WTC11 (cell line): ENCODE measurements around the gene KDM5A. TPM values are rescaled to one million over a fixed set of nuclear protein-coding genes. Genes with fewer than 3 reads are reported as not detected.

Experiments used
- ATAC-seq: fragments of 200-7000 bp; cut with Tn5 transposase; 2 replicates; pipeline ENCODE4 v1.10.0; 2021; ENCODE audit warnings: mild to moderate bottlenecking, moderate library complexity
- CTCF ChIA-PET: fragments of 300-600 bp; sonication (Branson Sonifier 250); formaldehyde crosslinking; loops from one replicate; lab custom pipeline; 2021; ENCODE audit warnings: antibody characterized with exemption; lab: Charles Lee
- POLR2A ChIA-PET: fragments of 350-600 bp; sonication (Branson Sonifier 250); formaldehyde crosslinking; loops from one replicate; lab custom pipeline; 2021; ENCODE audit warnings: antibody characterized with exemption; lab: Charles Lee
- DNase-seq: peaks from one replicate; pipeline ENCODE4 v3.0.0; 2021; ENCODE audit warnings: low spot score
- H3K27ac Mint-ChIP-seq: 2 replicates; pipeline ENCODE4 v1.8.0; 2021; ENCODE audit warnings: mixed read lengths
- H3K27me3 Mint-ChIP-seq: 2 replicates; pipeline ENCODE4 v1.8.0; 2021; ENCODE audit warnings: low read depth, mild to moderate bottlenecking, moderate library complexity, mixed read lengths
- H3K36me3 Mint-ChIP-seq: 2 replicates; pipeline ENCODE4 v1.8.0; 2021; ENCODE audit warnings: mixed read lengths
- H3K4me1 Mint-ChIP-seq: 2 replicates; pipeline ENCODE4 v1.8.0; 2022; ENCODE audit warnings: mixed read lengths
- H3K4me3 Mint-ChIP-seq: 2 replicates; pipeline ENCODE4 v1.8.0; 2021; ENCODE audit warnings: mild to moderate bottlenecking, moderate library complexity, mixed read lengths
- H3K9me3 Mint-ChIP-seq: 2 replicates; pipeline ENCODE4 v1.8.0; 2021; ENCODE audit warnings: mixed read lengths
- CDX4 ChIP-seq: fragments of 250-450 bp; sonication (Bioruptor Pico); IDR thresholded peaks from 2 replicates; pipeline ENCODE4 v1.9.0; 2021; ENCODE audit warnings: moderate library complexity, mild to moderate bottlenecking, inconsistent platforms, borderline replicate concordance
- CTCF ChIP-seq: fragments of 200-600 bp; IDR thresholded peaks from 2 replicates; pipeline ENCODE4 v1.8.0; 2022; ENCODE audit warnings: antibody characterized with exemption
- FOXK1 ChIP-seq: sonication (generic); formaldehyde crosslinking; IDR thresholded peaks from 2 replicates; pipeline ENCODE4 v1.8.0; 2022; ENCODE audit warnings: mild to moderate bottlenecking, moderate library complexity, missing genetic modification reagents
- HMGA2 ChIP-seq: fragments of 250-450 bp; sonication (Bioruptor Pico); IDR thresholded peaks from 2 replicates; pipeline ENCODE4 v1.4.0; 2021; ENCODE audit warnings: mild to moderate bottlenecking, moderate library complexity
- JUN ChIP-seq: sonication (generic); formaldehyde crosslinking; IDR thresholded peaks from 2 replicates; pipeline ENCODE4 v1.8.0; 2023; ENCODE audit warnings: mild to moderate bottlenecking, missing genetic modification reagents
- MXD4 ChIP-seq: fragments of 250-450 bp; sonication (Bioruptor Pico); IDR thresholded peaks from 2 replicates; pipeline ENCODE4 v1.8.0; 2021; ENCODE audit warnings: mild to moderate bottlenecking, moderate library complexity, borderline replicate concordance
- RORB ChIP-seq: fragments of 250-450 bp; sonication (Bioruptor Pico); IDR thresholded peaks from 2 replicates; pipeline ENCODE4 v1.9.0; 2021; ENCODE audit warnings: mild to moderate bottlenecking
- SMAD3 ChIP-seq: sonication (generic); formaldehyde crosslinking; IDR thresholded peaks from 2 replicates; pipeline ENCODE4 v1.8.0; 2022; ENCODE audit warnings: missing genetic modification reagents, mild to moderate bottlenecking, borderline replicate concordance
- SMAD4 ChIP-seq: sonication (generic); formaldehyde crosslinking; IDR thresholded peaks from 2 replicates; pipeline ENCODE4 v1.8.0; 2022; ENCODE audit warnings: mild to moderate bottlenecking, missing genetic modification reagents
- SOX15 ChIP-seq: fragments of 250-450 bp; sonication (Bioruptor Pico); IDR thresholded peaks from 2 replicates; pipeline ENCODE4 v1.9.0; 2021; ENCODE audit warnings: mild to moderate bottlenecking
- STAT6 ChIP-seq: sonication (generic); formaldehyde crosslinking; conservative IDR thresholded peaks from 2 replicates; pipeline ENCODE4 v1.8.1; 2023; ENCODE audit warnings: mild to moderate bottlenecking, low read depth, missing genetic modification reagents, moderate library complexity
- TEAD4 ChIP-seq: sonication (generic); formaldehyde crosslinking; IDR thresholded peaks from 2 replicates; pipeline ENCODE4 v1.8.0; 2022; ENCODE audit warnings: mild to moderate bottlenecking, missing genetic modification reagents
- ZBTB21 ChIP-seq: sonication (generic); formaldehyde crosslinking; IDR thresholded peaks from 2 replicates; pipeline ENCODE4 v1.8.1; 2023; ENCODE audit warnings: mild to moderate bottlenecking, missing genetic modification reagents, borderline replicate concordance
- ZNF138 ChIP-seq: sonication (generic); formaldehyde crosslinking; conservative IDR thresholded peaks from 2 replicates; pipeline ENCODE4 v1.8.1; 2022; ENCODE audit warnings: mild to moderate bottlenecking, moderate library complexity, missing genetic modification reagents
- ZNF317 ChIP-seq: sonication (generic); formaldehyde crosslinking; IDR thresholded peaks from 2 replicates; pipeline ENCODE4 v1.8.1; 2023; ENCODE audit warnings: low read depth, mild to moderate bottlenecking, moderate library complexity, missing genetic modification reagents, borderline replicate concordance
- total RNA-seq: library from RNA; stranded (reverse); gene quantifications from 3 replicates; pipeline ENCODE4 v1.2.3, GENCODE V29; 2021
- TF ChIP-seq, protein P1 (sequence below): fragments of 250-450 bp; sonication (Bioruptor Pico); IDR thresholded peaks from 2 replicates; pipeline ENCODE4 v1.8.0; 2021; ENCODE audit warnings: mild to moderate bottlenecking
- TF ChIP-seq, protein P2 (sequence below): sonication (generic); formaldehyde crosslinking; IDR thresholded peaks from 2 replicates; pipeline ENCODE4 v1.8.0; 2023; ENCODE audit warnings: mild to moderate bottlenecking, missing genetic modification reagents
- TF ChIP-seq, protein P3 (sequence below): sonication (generic); formaldehyde crosslinking; IDR thresholded peaks from 2 replicates; pipeline ENCODE4 v1.8.0; 2022; ENCODE audit warnings: mild to moderate bottlenecking, missing genetic modification reagents

The KDM5A gene
- total RNA-seq, 1 experiment from 2014 or later = 57.6 TPM

GRCh38 chr12:332581-333205 is 56.4 kb downstream of the KDM5A start:
- Mint-ChIP-seq H3K4me1 (no peaks in the 10 kb centered on the region), H3K9me3 (no peaks in the 10 kb centered on the region), H3K36me3 (peaks cover 35% of the 10 kb centered on the region), H3K27me3 (no peaks in the 10 kb centered on the region), H3K4me3 (no peak overlapping the region), H3K27ac (no peak overlapping the region)
- DNase-seq (no peak), ATAC-seq (no peak)
- ChIA-PET POLR2A (no interaction called here), CTCF (no interaction called here)
- no peak for TF ChIP-seq SMAD3 (CRISPR knock-in tag)

DNA sequence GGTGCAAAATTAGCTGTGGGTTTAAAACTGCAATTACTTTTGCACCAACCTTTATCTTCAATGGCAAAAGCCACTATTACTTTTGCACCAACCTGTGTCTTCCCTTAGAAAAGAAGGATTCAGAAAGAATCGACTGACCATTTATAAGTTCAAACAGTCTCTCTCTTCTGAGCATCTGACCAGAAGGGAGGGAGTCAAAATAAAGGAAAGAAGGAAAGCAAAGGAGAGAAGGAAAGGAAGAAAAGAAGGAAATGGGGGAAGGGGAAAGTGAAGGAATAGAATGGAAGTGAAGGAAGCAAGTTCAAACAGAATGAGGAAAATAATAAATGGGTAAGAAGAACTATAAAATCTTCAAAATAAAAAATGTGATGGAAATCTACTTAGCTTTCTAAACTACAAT is 57.8 kb downstream of the KDM5A start:
- POLR2A ChIA-PET = no interaction called here
- Mint-ChIP-seq H3K27ac (no peak overlapping the region), H3K4me3 (no peak overlapping the region), H3K36me3 (peaks cover 36% of the 10 kb centered on the region), H3K4me1 (no peaks in the 10 kb centered on the region), H3K27me3 (no peaks in the 10 kb centered on the region), H3K9me3 (no peaks in the 10 kb centered on the region)
- CTCF ChIA-PET = no interaction called here
- ATAC-seq (no peak), DNase-seq (no peak)
- TF ChIP-seq ZBTB21 (CRISPR knock-in tag) (no peak), ZNF138 (no peak), FOXK1 (CRISPR knock-in tag) (no peak), TEAD4 (no peak), JUN (no peak), RORB (CRISPR knock-in tag) (no peak)

- POLR2A ChIA-PET = no interaction called here
- no peak for DNase-seq
- peaks cover 41% of the 10 kb centered on the region for H3K36me3 Mint-ChIP-seq
- TF ChIP-seq, protein P1, sequence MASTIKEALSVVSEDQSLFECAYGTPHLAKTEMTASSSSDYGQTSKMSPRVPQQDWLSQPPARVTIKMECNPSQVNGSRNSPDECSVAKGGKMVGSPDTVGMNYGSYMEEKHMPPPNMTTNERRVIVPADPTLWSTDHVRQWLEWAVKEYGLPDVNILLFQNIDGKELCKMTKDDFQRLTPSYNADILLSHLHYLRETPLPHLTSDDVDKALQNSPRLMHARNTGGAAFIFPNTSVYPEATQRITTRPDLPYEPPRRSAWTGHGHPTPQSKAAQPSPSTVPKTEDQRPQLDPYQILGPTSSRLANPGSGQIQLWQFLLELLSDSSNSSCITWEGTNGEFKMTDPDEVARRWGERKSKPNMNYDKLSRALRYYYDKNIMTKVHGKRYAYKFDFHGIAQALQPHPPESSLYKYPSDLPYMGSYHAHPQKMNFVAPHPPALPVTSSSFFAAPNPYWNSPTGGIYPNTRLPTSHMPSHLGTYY (CRISPR knock-in tag) = no peak
- no peak for TF ChIP-seq CDX4 (CRISPR knock-in tag)
- TF ChIP-seq MXD4 (CRISPR knock-in tag) = no peak
- TF ChIP-seq, protein P2, sequence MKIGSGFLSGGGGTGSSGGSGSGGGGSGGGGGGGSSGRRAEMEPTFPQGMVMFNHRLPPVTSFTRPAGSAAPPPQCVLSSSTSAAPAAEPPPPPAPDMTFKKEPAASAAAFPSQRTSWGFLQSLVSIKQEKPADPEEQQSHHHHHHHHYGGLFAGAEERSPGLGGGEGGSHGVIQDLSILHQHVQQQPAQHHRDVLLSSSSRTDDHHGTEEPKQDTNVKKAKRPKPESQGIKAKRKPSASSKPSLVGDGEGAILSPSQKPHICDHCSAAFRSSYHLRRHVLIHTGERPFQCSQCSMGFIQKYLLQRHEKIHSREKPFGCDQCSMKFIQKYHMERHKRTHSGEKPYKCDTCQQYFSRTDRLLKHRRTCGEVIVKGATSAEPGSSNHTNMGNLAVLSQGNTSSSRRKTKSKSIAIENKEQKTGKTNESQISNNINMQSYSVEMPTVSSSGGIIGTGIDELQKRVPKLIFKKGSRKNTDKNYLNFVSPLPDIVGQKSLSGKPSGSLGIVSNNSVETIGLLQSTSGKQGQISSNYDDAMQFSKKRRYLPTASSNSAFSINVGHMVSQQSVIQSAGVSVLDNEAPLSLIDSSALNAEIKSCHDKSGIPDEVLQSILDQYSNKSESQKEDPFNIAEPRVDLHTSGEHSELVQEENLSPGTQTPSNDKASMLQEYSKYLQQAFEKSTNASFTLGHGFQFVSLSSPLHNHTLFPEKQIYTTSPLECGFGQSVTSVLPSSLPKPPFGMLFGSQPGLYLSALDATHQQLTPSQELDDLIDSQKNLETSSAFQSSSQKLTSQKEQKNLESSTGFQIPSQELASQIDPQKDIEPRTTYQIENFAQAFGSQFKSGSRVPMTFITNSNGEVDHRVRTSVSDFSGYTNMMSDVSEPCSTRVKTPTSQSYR (CRISPR knock-in tag) = no peak
- no peak for TF ChIP-seq CTCF
- no peak for TF ChIP-seq SMAD3 (CRISPR knock-in tag)
- no peak for TF ChIP-seq SMAD4 (CRISPR knock-in tag)
- TF ChIP-seq, all 79 proteins: peak for 0
- no peak for ATAC-seq
- CTCF ChIA-PET = interaction anchor here (1.1 kb wide), 1 partner anchor 106 kb away, joined by 3 read pairs; no protein-coding TSS in a partner anchor
- no peaks in the 10 kb centered on the region for H3K4me1 Mint-ChIP-seq
- H3K27ac Mint-ChIP-seq = no peak overlapping the region
- H3K27me3 Mint-ChIP-seq = no peaks in the 10 kb centered on the region
- H3K9me3 Mint-ChIP-seq = no peaks in the 10 kb centered on the region
- H3K4me3 Mint-ChIP-seq = no peak overlapping the region
Measured at GRCh38 chr12:325906-326305, 63.2 kb downstream of the KDM5A start.

DNA sequence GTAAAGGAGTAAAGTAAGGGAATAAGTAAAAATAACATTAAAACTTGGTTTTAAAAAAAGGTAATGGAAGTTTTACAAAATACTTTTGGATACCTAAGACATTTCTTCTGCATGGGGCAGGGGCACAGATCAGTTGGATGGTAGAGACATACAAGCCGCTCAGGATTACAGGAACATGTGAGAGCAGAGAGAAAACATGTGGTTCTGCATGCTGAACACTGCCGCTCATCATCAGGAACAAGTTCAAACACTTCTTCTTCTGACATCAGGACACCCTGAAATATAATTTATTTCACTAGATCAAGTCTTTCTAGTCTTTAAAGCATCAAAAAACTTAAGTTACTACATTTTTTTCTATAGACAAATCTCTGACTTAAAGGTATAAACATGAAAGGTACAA is 65.6 kb downstream of the KDM5A start:
- ChIA-PET CTCF (no interaction called here), POLR2A (no interaction called here)
- DNase-seq (no peak), ATAC-seq (no peak)
- Mint-ChIP-seq H3K9me3 (no peaks in the 10 kb centered on the region), H3K4me1 (no peaks in the 10 kb centered on the region), H3K36me3 (peaks cover 46% of the 10 kb centered on the region), H3K27ac (no peak overlapping the region), H3K4me3 (no peak overlapping the region), H3K27me3 (no peaks in the 10 kb centered on the region)
- TF ChIP-seq STAT6 (CRISPR knock-in tag) (no peak), SOX15 (CRISPR knock-in tag) (no peak), HMGA2 (CRISPR knock-in tag) (no peak), ZNF317 (CRISPR knock-in tag) (no peak), FOXK1 (CRISPR knock-in tag) (no peak)
- TF ChIP-seq, protein P3, sequence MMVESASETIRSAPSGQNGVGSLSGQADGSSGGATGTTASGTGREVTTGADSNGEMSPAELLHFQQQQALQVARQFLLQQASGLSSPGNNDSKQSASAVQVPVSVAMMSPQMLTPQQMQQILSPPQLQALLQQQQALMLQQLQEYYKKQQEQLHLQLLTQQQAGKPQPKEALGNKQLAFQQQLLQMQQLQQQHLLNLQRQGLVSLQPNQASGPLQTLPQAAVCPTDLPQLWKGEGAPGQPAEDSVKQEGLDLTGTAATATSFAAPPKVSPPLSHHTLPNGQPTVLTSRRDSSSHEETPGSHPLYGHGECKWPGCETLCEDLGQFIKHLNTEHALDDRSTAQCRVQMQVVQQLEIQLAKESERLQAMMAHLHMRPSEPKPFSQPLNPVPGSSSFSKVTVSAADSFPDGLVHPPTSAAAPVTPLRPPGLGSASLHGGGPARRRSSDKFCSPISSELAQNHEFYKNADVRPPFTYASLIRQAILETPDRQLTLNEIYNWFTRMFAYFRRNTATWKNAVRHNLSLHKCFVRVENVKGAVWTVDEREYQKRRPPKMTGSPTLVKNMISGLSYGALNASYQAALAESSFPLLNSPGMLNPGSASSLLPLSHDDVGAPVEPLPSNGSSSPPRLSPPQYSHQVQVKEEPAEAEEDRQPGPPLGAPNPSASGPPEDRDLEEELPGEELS = no peak
